Astrocyte (in vitro differentiated cells and primary cell): Measurements from ENCODE around the gene HMGXB3. TPM values are rescaled to one million over a fixed set of nuclear protein-coding genes. Genes with fewer than 3 reads are reported as not detected.

Source experiments
- DNase-seq: peaks from one replicate; pipeline ENCODE4 v3.0.0-alpha.2; 2010; ENCODE audit warnings: low read depth
- FAIRE-seq: peaks from 2 replicates; lab custom pipeline; 2011; peaks lifted over from hg19 to GRCh38; lab: Jason Lieb, UNC
- H2AFZ ChIP-seq: 2 replicates; pipeline ENCODE4 v1.6.0; 2012; ENCODE audit warnings: low read depth, low read length, inconsistent platforms
- H3K27ac ChIP-seq: 2 replicates; pipeline ENCODE4 v1.5.1; 2011; ENCODE audit warnings: low read depth, low read length, inconsistent platforms
- H3K27me3 ChIP-seq: 2 replicates; pipeline ENCODE4 v1.6.0; 2011; ENCODE audit warnings: low read length, inconsistent platforms; ENCODE audit not compliant: insufficient read depth
- H3K36me3 ChIP-seq: 2 replicates; pipeline ENCODE4 v1.5.1; 2011; ENCODE audit warnings: low read length, inconsistent platforms; ENCODE audit not compliant: insufficient read depth
- H3K4me1 ChIP-seq: 2 replicates; pipeline ENCODE4 v1.5.1; 2011; ENCODE audit warnings: low read length, inconsistent platforms; ENCODE audit not compliant: insufficient read depth
- H3K4me2 ChIP-seq: 2 replicates; pipeline ENCODE4 v1.6.0; 2012; ENCODE audit warnings: low read length, inconsistent platforms
- H3K4me3 ChIP-seq: 2 replicates; pipeline ENCODE4 v1.5.1; 2011; ENCODE audit warnings: low read depth, mild to moderate bottlenecking, low read length, inconsistent platforms; ENCODE audit not compliant: insufficient read depth
- H3K79me2 ChIP-seq: 2 replicates; pipeline ENCODE4 v1.6.0; 2012; ENCODE audit warnings: mild to moderate bottlenecking, low read length, inconsistent platforms; ENCODE audit not compliant: insufficient read depth
- H3K9ac ChIP-seq: 2 replicates; pipeline ENCODE4 v1.6.0; 2012; ENCODE audit warnings: mild to moderate bottlenecking, low read length, inconsistent platforms
- H3K9me3 ChIP-seq: 2 replicates; pipeline ENCODE4 v1.5.1; 2012; ENCODE audit warnings: low read depth, mild to moderate bottlenecking, low read length, inconsistent platforms; ENCODE audit not compliant: insufficient read depth
- H4K20me1 ChIP-seq: 2 replicates; pipeline ENCODE4 v1.6.0; 2012; ENCODE audit warnings: low read length, inconsistent platforms; ENCODE audit not compliant: insufficient read depth
- H3K27ac Mint-ChIP-seq: one replicate; pipeline ENCODE4 v1.8.0; 2021; ENCODE audit warnings: mild to moderate bottlenecking, mixed read lengths; ENCODE audit not compliant: unreplicated experiment
- H3K27me3 Mint-ChIP-seq: one replicate; pipeline ENCODE4 v1.8.0; 2021; ENCODE audit warnings: low read depth, mixed read lengths; ENCODE audit not compliant: unreplicated experiment
- H3K36me3 Mint-ChIP-seq: one replicate; pipeline ENCODE4 v1.8.0; 2021; ENCODE audit warnings: low read depth, mixed read lengths; ENCODE audit not compliant: unreplicated experiment
- H3K4me1 Mint-ChIP-seq: one replicate; pipeline ENCODE4 v1.8.0; 2021; ENCODE audit warnings: low read depth, mixed read lengths; ENCODE audit not compliant: unreplicated experiment
- H3K4me3 Mint-ChIP-seq: one replicate; pipeline ENCODE4 v1.8.0; 2021; ENCODE audit warnings: mild to moderate bottlenecking, moderate library complexity, mixed read lengths; ENCODE audit not compliant: unreplicated experiment
- H3K9me3 Mint-ChIP-seq: one replicate; pipeline ENCODE4 v1.8.0; 2021; ENCODE audit warnings: mild to moderate bottlenecking, mixed read lengths; ENCODE audit not compliant: unreplicated experiment
- CTCF ChIP-seq: IDR thresholded peaks from 2 replicates; pipeline ENCODE4 v1.5.1; 2011; ENCODE audit warnings: low read depth, mild to moderate bottlenecking, inconsistent platforms, low read length, moderate library complexity; ENCODE audit not compliant: insufficient read depth
- EZH2 ChIP-seq: IDR thresholded peaks from 2 replicates; pipeline ENCODE4 v1.6.1; 2012; ENCODE audit warnings: mild to moderate bottlenecking, low read length, inconsistent platforms; ENCODE audit not compliant: insufficient read depth
- total RNA-seq: library from RNA; stranded (reverse); gene quantifications from 2 replicates; pipeline ENCODE4 v1.2.1, GENCODE V29; 2021

Gene HMGXB3
- total RNA-seq, 1 donor from 2014 or later: 58.1 TPM

- Histone ChIP-seq H4K20me1 (no peaks in the 10 kb centered on the region), H2AFZ (no peak overlapping the region), H3K4me1 (no peaks in the 10 kb centered on the region), H3K4me3 (no peak overlapping the region), H3K4me2 (no peak overlapping the region), H3K9me3 (peaks cover 8% of the 10 kb centered on the region), H3K36me3 (no peaks in the 10 kb centered on the region), H3K79me2 (no peaks in the 10 kb centered on the region), H3K27ac (no peak overlapping the region), H3K27me3 (no peaks in the 10 kb centered on the region), H3K9ac (no peak overlapping the region)
- Mint-ChIP-seq H3K4me1 (peaks cover 2% of the 10 kb centered on the region), H3K27me3 (peaks cover 31% of the 10 kb centered on the region), H3K9me3 (peaks cover 8% of the 10 kb centered on the region), H3K4me3 (no peak overlapping the region), H3K36me3 (peaks cover 6% of the 10 kb centered on the region), H3K27ac (no peak overlapping the region)
- DNase-seq: no peak
- no peak for TF ChIP-seq EZH2
- TF ChIP-seq CTCF: no peak
- no peak for FAIRE-seq
Measured at GRCh38 chr5:150075806-150076205, 75.3 kb downstream of the HMGXB3 start.

- no peaks in the 10 kb centered on the region for H3K79me2 ChIP-seq
- peaks cover 8% of the 10 kb centered on the region for H3K9me3 ChIP-seq
- Mint-ChIP-seq H3K27ac (no peak overlapping the region), H3K4me3 (no peak overlapping the region), H3K36me3 (peaks cover 6% of the 10 kb centered on the region), H3K27me3 (peaks cover 35% of the 10 kb centered on the region), H3K9me3 (peaks cover 8% of the 10 kb centered on the region), H3K4me1 (peaks cover 2% of the 10 kb centered on the region)
- no peak overlapping the region for H3K9ac ChIP-seq
- FAIRE-seq (no peak), DNase-seq (no peak)
- H3K4me1 ChIP-seq: peaks cover 5% of the 10 kb centered on the region
- no peak overlapping the region for H3K4me3 ChIP-seq
- no peaks in the 10 kb centered on the region for H3K36me3 ChIP-seq
- no peak overlapping the region for H3K4me2 ChIP-seq
- H3K27me3 ChIP-seq: no peaks in the 10 kb centered on the region
- no peaks in the 10 kb centered on the region for H4K20me1 ChIP-seq
- H2AFZ ChIP-seq: no peak overlapping the region
- H3K27ac ChIP-seq: no peak overlapping the region
- TF ChIP-seq CTCF (no peak), EZH2 (no peak)
Measured at GRCh38 chr5:150077060-150077459, 76.5 kb downstream of the HMGXB3 start.

GRCh38 chr5:150077996-150078801 is 77.7 kb downstream of the HMGXB3 start:
- peaks cover 6% of the 10 kb centered on the region for H3K36me3 Mint-ChIP-seq
- Histone ChIP-seq H3K9ac (no peak overlapping the region), H3K4me2 (no peak overlapping the region), H3K27me3 (no peaks in the 10 kb centered on the region), H3K4me1 (peaks cover 6% of the 10 kb centered on the region), H3K9me3 (peaks cover 6% of the 10 kb centered on the region), H3K27ac (no peak overlapping the region), H3K36me3 (no peaks in the 10 kb centered on the region), H3K4me3 (no peak overlapping the region), H3K79me2 (no peaks in the 10 kb centered on the region), H2AFZ (no peak overlapping the region), H4K20me1 (no peaks in the 10 kb centered on the region)
- H3K27me3 Mint-ChIP-seq: peaks cover 38% of the 10 kb centered on the region
- peaks cover 4% of the 10 kb centered on the region for H3K4me1 Mint-ChIP-seq
- no peak overlapping the region for H3K27ac Mint-ChIP-seq
- FAIRE-seq (no peak), DNase-seq (no peak)
- H3K4me3 Mint-ChIP-seq: no peak overlapping the region
- H3K9me3 Mint-ChIP-seq: peaks cover 3% of the 10 kb centered on the region
- TF ChIP-seq EZH2: no peak
- no peak for TF ChIP-seq CTCF
